LHCN-M2 (cell line): ENCODE results near the gene ZNF431. TPM values are rescaled to one million over a fixed set of nuclear protein-coding genes. Genes with fewer than 3 reads are reported as not detected.
"Not testable (repeated sequence)": the region's sequence is repeated elsewhere in the genome, so short reads cannot be mapped to it uniquely, and the experiment has no call there.

Source experiments
- DNase-seq: peaks from one replicate; pipeline ENCODE4 v3.0.0-alpha.2; 2012; ENCODE audit warnings: low read depth
- polyA plus RNA-seq: library from polyadenylated mRNA; unstranded; fragments of >200 nt; gene quantifications from one replicate; pipeline ENCODE4 v1.2.1, GENCODE V29; 2012; ENCODE audit warnings: missing spikeins
- total RNA-seq: library from RNA; depleted of rRNA; stranded (reverse); fragments of >200 nt; gene quantifications from 2 replicates; pipeline ENCODE4 v1.2.3, GENCODE V29; 2014; rRNA removed

The ZNF431 gene
- 9.1 and 9.4 TPM in 2 replicates for total RNA-seq
- 4.2 TPM for polyA plus RNA-seq

GRCh38 chr19:21141787-21142464 lies at the start of gene ZNF431:
ZNF431 (plus strand) TSS chr19:21142040; CDS start chr19:21142184, 144 bp downstream.
- DNase-seq, result peak; percentile 96

GRCh38 chr19:21092109-21092508 lies 49.7 kb upstream of the ZNF431 start:
- DNase-seq, result peak; percentile 69

- DNase-seq, result peak; percentile 84
These were observed 47.4 kb upstream of the ZNF431 start for GRCh38 chr19:21094347-21095025.

- no peak for DNase-seq
These were observed 43.5 kb upstream of the ZNF431 start for GRCh38 chr19:21098291-21098690.

GRCh38 chr19:21101521-21102242 lies 40.2 kb upstream of the ZNF431 start:
- no peak for DNase-seq

GRCh38 chr19:21109116-21109515 lies 32.7 kb upstream of the ZNF431 start:
- DNase-seq, result peak; percentile 50

GRCh38 chr19:21110183-21110582 lies 31.7 kb upstream of the ZNF431 start:
- DNase-seq, result no peak

- no peak for DNase-seq
These were observed 26.4 kb upstream of the ZNF431 start for GRCh38 chr19:21115430-21115829.

- peak; percentile 21 for DNase-seq
These were observed 24.6 kb upstream of the ZNF431 start for GRCh38 chr19:21117041-21117907.

- DNase-seq, result no peak
These were observed 15.8 kb upstream of the ZNF431 start for GRCh38 chr19:21126078-21126477.

- no peak for DNase-seq
These were observed 14.8 kb upstream of the ZNF431 start for GRCh38 chr19:21127001-21127400.

GRCh38 chr19:21127898-21128297 lies 13.9 kb upstream of the ZNF431 start:
- no peak for DNase-seq

GRCh38 chr19:21128901-21129698 lies 12.7 kb upstream of the ZNF431 start:
- no peak for DNase-seq

GRCh38 chr19:21130097-21130775 lies 11.6 kb upstream of the ZNF431 start:
- DNase-seq, result no peak

- DNase-seq, result no peak
These were observed 8.2 kb upstream of the ZNF431 start for GRCh38 chr19:21133633-21134032.

GRCh38 chr19:21134934-21135366 lies 6.9 kb upstream of the ZNF431 start:
- no peak for DNase-seq

- no peak for DNase-seq
These were observed 6.4 kb upstream of the ZNF431 start for GRCh38 chr19:21135433-21135832.

GRCh38 chr19:21138130-21138529 lies 3.7 kb upstream of the ZNF431 start:
- DNase-seq, result no peak

- DNase-seq, result not testable (repeated sequence)
These were observed 834 bp upstream of the ZNF431 start for GRCh38 chr19:21141006-21141405.

- DNase-seq, result no peak
These were observed 1.6 kb downstream of the ZNF431 start for GRCh38 chr19:21143428-21143827.
